Measurements from ENCODE around the gene SPRED1. TPM values are rescaled to one million over a fixed set of nuclear protein-coding genes. Genes with fewer than 3 reads are reported as not detected.
"Not testable (repeated sequence)": the region's sequence is repeated elsewhere in the genome, so short reads cannot be mapped to it uniquely, and the experiment has no call there.

SPRED1 gene
- total RNA-seq, 3 donors from 2014 or later: 4.3 to 5.5 (median 4.3) TPM

- Mint-ChIP-seq H3K27me3 (ENCODE audit: low read depth) (peaks cover 5% of the 10 kb centered on the region), H3K9me3 (no peaks in the 10 kb centered on the region), H3K4me1 (ENCODE audit: low read depth) (no peaks in the 10 kb centered on the region), H3K4me3 (no peak overlapping the region), H3K36me3 (ENCODE audit: insufficient read depth) (no peaks in the 10 kb centered on the region)
- DNase-seq (no peak), ATAC-seq (no peak)
These were observed 31.9 kb upstream of the SPRED1 start for GRCh38 chr15:38220606-38221273.

GRCh38 chr15:38224486-38224885 lies 28.1 kb upstream of the SPRED1 start:
- no peaks in the 10 kb centered on the region for H3K27me3 Mint-ChIP-seq (ENCODE audit: low read depth)
- ATAC-seq: no peak
- no peaks in the 10 kb centered on the region for H3K36me3 Mint-ChIP-seq (ENCODE audit: insufficient read depth)

GRCh38 chr15:38225381-38225780 lies 27.3 kb upstream of the SPRED1 start:
- H3K36me3 Mint-ChIP-seq (ENCODE audit: insufficient read depth): no peaks in the 10 kb centered on the region
- H3K4me3 Mint-ChIP-seq: no peak overlapping the region
- H3K27me3 Mint-ChIP-seq (ENCODE audit: low read depth): no peaks in the 10 kb centered on the region
- no peaks in the 10 kb centered on the region for H3K4me1 Mint-ChIP-seq (ENCODE audit: low read depth)
- no peak for DNase-seq
- no peaks in the 10 kb centered on the region for H3K9me3 Mint-ChIP-seq
- ATAC-seq: no peak

More at GRCh38 chr15:38224486-38224885, 28.1 kb upstream of the SPRED1 start:
- DNase-seq: no peak
- Mint-ChIP-seq H3K4me3 (no peak overlapping the region), H3K4me1 (ENCODE audit: low read depth) (no peaks in the 10 kb centered on the region), H3K9me3 (no peaks in the 10 kb centered on the region)

GRCh38 chr15:38226608-38227266 lies 25.9 kb upstream of the SPRED1 start:
- no peaks in the 10 kb centered on the region for H3K9me3 Mint-ChIP-seq
- H3K27me3 Mint-ChIP-seq (ENCODE audit: low read depth): no peaks in the 10 kb centered on the region
- no peaks in the 10 kb centered on the region for H3K4me1 Mint-ChIP-seq (ENCODE audit: low read depth)
- H3K36me3 Mint-ChIP-seq (ENCODE audit: insufficient read depth): no peaks in the 10 kb centered on the region
- H3K4me3 Mint-ChIP-seq: no peak overlapping the region
- DNase-seq: no peak
- ATAC-seq: no peak

- no peaks in the 10 kb centered on the region for H3K27me3 Mint-ChIP-seq (ENCODE audit: low read depth)
- no peaks in the 10 kb centered on the region for H3K4me1 Mint-ChIP-seq (ENCODE audit: low read depth)
- no peak for DNase-seq
- H3K4me3 Mint-ChIP-seq: no peak overlapping the region
- H3K9me3 Mint-ChIP-seq: no peaks in the 10 kb centered on the region
- ATAC-seq: no peak
- H3K36me3 Mint-ChIP-seq (ENCODE audit: insufficient read depth): no peaks in the 10 kb centered on the region
These were observed 24.7 kb upstream of the SPRED1 start for GRCh38 chr15:38227941-38228340.

GRCh38 chr15:38228618-38229017 lies 24.0 kb upstream of the SPRED1 start:
- DNase-seq: no peak
- H3K4me3 Mint-ChIP-seq: no peak overlapping the region
- no peaks in the 10 kb centered on the region for H3K36me3 Mint-ChIP-seq (ENCODE audit: insufficient read depth)
- no peaks in the 10 kb centered on the region for H3K27me3 Mint-ChIP-seq (ENCODE audit: low read depth)
- H3K9me3 Mint-ChIP-seq: no peaks in the 10 kb centered on the region
- no peaks in the 10 kb centered on the region for H3K4me1 Mint-ChIP-seq (ENCODE audit: low read depth)
- no peak for ATAC-seq

GRCh38 chr15:38229705-38230310 lies 22.8 kb upstream of the SPRED1 start:
- ATAC-seq (no peak), DNase-seq (no peak)
- Mint-ChIP-seq H3K36me3 (ENCODE audit: insufficient read depth) (no peaks in the 10 kb centered on the region), H3K4me1 (ENCODE audit: low read depth) (no peaks in the 10 kb centered on the region), H3K4me3 (no peak overlapping the region), H3K9me3 (no peaks in the 10 kb centered on the region), H3K27me3 (ENCODE audit: low read depth) (peaks cover 2% of the 10 kb centered on the region)

GRCh38 chr15:38231436-38231835 lies 21.2 kb upstream of the SPRED1 start:
- Mint-ChIP-seq H3K4me1 (ENCODE audit: low read depth) (no peaks in the 10 kb centered on the region), H3K36me3 (ENCODE audit: insufficient read depth) (no peaks in the 10 kb centered on the region), H3K27me3 (ENCODE audit: low read depth) (peaks cover 5% of the 10 kb centered on the region), H3K9me3 (no peaks in the 10 kb centered on the region), H3K4me3 (no peak overlapping the region)
- DNase-seq (no peak), ATAC-seq (no peak)

- not testable (repeated sequence) for DNase-seq; H3K4me3 Mint-ChIP-seq; H3K36me3 Mint-ChIP-seq (ENCODE audit: insufficient read depth); ATAC-seq; H3K9me3 Mint-ChIP-seq; H3K4me1 Mint-ChIP-seq (ENCODE audit: low read depth); H3K27me3 Mint-ChIP-seq (ENCODE audit: low read depth)
These were observed 15.6 kb upstream of the SPRED1 start for GRCh38 chr15:38237021-38237420.

GRCh38 chr15:38238311-38238710 lies 14.3 kb upstream of the SPRED1 start:
- Mint-ChIP-seq H3K9me3 (no peaks in the 10 kb centered on the region), H3K4me3 (no peak overlapping the region), H3K36me3 (ENCODE audit: insufficient read depth) (no peaks in the 10 kb centered on the region), H3K27me3 (ENCODE audit: low read depth) (peaks cover 5% of the 10 kb centered on the region), H3K4me1 (ENCODE audit: low read depth) (no peaks in the 10 kb centered on the region)
- DNase-seq: no peak
- no peak for ATAC-seq

GRCh38 chr15:38242055-38242454 lies 10.6 kb upstream of the SPRED1 start:
- ATAC-seq (no peak), DNase-seq (no peak)
- Mint-ChIP-seq H3K4me1 (ENCODE audit: low read depth) (no peaks in the 10 kb centered on the region), H3K9me3 (no peaks in the 10 kb centered on the region), H3K27me3 (ENCODE audit: low read depth) (peaks cover 10% of the 10 kb centered on the region), H3K36me3 (ENCODE audit: insufficient read depth) (no peaks in the 10 kb centered on the region), H3K4me3 (no peak overlapping the region)

- Mint-ChIP-seq H3K4me3 (no peak overlapping the region), H3K9me3 (no peaks in the 10 kb centered on the region), H3K36me3 (ENCODE audit: insufficient read depth) (no peaks in the 10 kb centered on the region), H3K27me3 (ENCODE audit: low read depth) (peaks cover 18% of the 10 kb centered on the region), H3K4me1 (ENCODE audit: low read depth) (no peaks in the 10 kb centered on the region)
- ATAC-seq: no peak
- DNase-seq: no peak
These were observed 9.2 kb upstream of the SPRED1 start for GRCh38 chr15:38243278-38244055.

GRCh38 chr15:38247336-38247735 lies 5.3 kb upstream of the SPRED1 start:
- Mint-ChIP-seq H3K27me3 (ENCODE audit: low read depth) (peaks cover 43% of the 10 kb centered on the region), H3K4me3 (no peak overlapping the region), H3K9me3 (no peaks in the 10 kb centered on the region), H3K36me3 (ENCODE audit: insufficient read depth) (no peaks in the 10 kb centered on the region), H3K4me1 (ENCODE audit: low read depth) (peaks cover 13% of the 10 kb centered on the region)
- DNase-seq (no peak), ATAC-seq (no peak)

GRCh38 chr15:38253351-38253781 lies 730 bp downstream of the SPRED1 start:
- ATAC-seq (peak; percentile 25 to 35), DNase-seq (no peak)
- Mint-ChIP-seq H3K9me3 (no peaks in the 10 kb centered on the region), H3K36me3 (ENCODE audit: insufficient read depth) (no peaks in the 10 kb centered on the region), H3K27me3 (ENCODE audit: low read depth) (peaks cover 33% of the 10 kb centered on the region), H3K4me1 (ENCODE audit: low read depth) (peaks cover 29% of the 10 kb centered on the region), H3K4me3 (peak overlapping the region; percentile 87)
